Activated naive CD8-positive, alpha-beta T cell (primary cell): ENCODE data around the gene ULBP3.

ENCODE experiments used
- H3K27ac Mint-ChIP-seq: one replicate; pipeline ENCODE4 v1.8.0; 2021; ENCODE audit warnings: mixed read lengths
- H3K27me3 Mint-ChIP-seq: one replicate; pipeline ENCODE4 v1.8.0; 2021; ENCODE audit warnings: mixed read lengths
- H3K36me3 Mint-ChIP-seq: one replicate; pipeline ENCODE4 v1.8.0; 2021; ENCODE audit warnings: mixed read lengths
- H3K4me1 Mint-ChIP-seq: one replicate; pipeline ENCODE4 v1.8.0; 2021; ENCODE audit warnings: low read depth, mixed read lengths
- H3K4me3 Mint-ChIP-seq: one replicate; pipeline ENCODE4 v1.8.0; 2021; ENCODE audit warnings: mild to moderate bottlenecking, mixed read lengths
- H3K9me3 Mint-ChIP-seq: one replicate; pipeline ENCODE4 v1.8.0; 2021; ENCODE audit warnings: low read depth, mixed read lengths

Gene ULBP3

DNA sequence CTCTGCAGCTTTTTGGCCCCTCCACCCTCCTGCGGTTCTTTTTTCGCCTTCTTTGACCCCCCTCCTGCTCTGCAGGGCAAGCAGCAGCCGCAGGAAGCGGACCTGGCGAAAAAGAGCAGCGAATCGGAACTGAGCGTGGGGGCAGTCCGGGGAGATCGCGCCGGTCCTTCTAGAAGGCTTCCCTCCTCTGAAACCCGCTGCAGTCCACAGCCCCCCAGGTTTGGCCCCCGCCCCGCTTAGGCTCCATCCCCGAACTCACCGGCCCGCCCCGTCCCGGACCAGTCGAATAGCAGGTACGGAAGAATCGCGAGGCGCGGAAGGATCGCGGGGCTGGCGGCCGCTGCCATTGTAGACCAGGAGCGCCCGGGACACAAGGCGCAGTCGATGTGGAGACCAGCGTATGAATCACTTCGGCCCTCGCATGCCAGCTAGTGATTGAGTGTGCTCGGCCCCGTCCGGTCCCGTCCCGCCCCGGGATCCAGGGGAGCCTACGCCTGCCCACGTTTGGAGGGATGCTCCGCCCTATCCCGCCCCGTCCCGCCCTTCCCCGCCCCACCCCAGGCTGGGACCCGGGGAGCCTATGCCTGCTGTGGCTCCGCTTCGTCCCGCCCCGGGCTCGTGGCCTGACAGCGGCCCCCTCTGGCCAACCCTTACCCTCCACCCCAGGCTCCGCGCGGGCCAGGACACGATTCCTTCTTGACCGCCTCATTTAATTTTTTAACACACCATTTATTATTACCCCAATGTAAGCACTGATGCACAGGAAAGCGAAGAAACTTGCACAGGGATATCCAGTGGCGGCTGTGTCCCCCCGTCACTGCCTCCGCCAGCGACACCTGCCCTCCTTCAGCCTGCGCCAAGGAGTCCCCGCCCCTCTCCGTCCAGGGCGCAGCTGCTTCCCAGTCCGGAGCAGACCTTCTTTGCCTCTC lies at the start of gene ULBP3:
Gene ULBP3, minus strand, starts transcription at position 402 of the 929 bp plus-strand sequence. Its CDS starts 55 bp downstream, at position 347.
- Mint-ChIP-seq H3K27me3 (peaks cover 4% of the 10 kb centered on the region), H3K27ac (no peak within 1 kb of the TSS), H3K4me3 (peak within 1 kb of the TSS; percentile 86), H3K9me3 (no peaks in the 10 kb centered on the region), H3K4me1 (peaks cover 5% of the 10 kb centered on the region), H3K36me3 (no peaks in the 10 kb centered on the region)

DNA sequence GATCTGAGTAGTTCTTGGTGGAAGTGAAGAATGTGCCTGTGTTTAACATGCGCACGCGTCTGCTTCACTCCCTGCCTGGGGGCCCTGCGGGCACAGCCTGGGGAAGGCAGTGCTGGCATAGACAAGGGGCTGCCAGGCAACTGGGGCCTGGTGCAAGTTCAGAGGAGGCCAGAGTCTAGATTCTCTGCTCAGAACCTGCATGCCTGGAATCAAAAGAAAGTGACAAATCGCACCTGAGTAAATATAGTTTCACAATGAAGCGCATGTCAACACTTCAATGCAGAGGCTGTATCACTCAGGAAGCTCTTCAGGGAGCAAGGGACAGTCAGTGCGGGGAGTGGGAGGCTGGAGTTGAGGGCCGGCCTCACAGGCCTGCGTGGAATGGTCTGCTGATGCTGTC lies 49.7 kb upstream of the ULBP3 start:
- no peaks in the 10 kb centered on the region for H3K9me3 Mint-ChIP-seq
- peaks cover 6% of the 10 kb centered on the region for H3K4me1 Mint-ChIP-seq

DNA sequence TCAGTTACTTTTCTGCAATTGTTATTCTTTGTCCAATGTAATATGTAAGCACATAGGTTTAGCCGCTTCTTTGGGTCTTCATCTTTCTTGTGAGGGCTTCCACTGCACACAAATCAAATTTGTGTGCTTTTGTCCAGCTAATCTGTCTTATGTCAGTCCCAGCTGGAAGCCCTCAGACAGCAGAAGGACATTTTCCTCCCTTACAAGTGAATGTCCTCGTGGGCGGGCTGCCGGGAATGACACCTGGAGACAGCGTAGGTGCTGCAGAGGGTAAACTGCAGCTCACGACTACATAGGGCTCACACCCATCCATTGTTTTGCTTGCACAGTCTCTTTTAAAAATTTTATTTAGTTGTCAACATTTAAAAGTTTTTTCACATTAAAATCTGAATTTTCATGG lies 49.3 kb upstream of the ULBP3 start:
- Mint-ChIP-seq H3K4me3 (no peak overlapping the region), H3K27ac (no peak overlapping the region), H3K4me1 (peaks cover 6% of the 10 kb centered on the region), H3K27me3 (peaks cover 2% of the 10 kb centered on the region), H3K9me3 (no peaks in the 10 kb centered on the region), H3K36me3 (no peaks in the 10 kb centered on the region)

More for the DNA sequence above, 49.7 kb upstream of the ULBP3 start:
- no peak overlapping the region for H3K4me3 Mint-ChIP-seq
- H3K36me3 Mint-ChIP-seq, result no peaks in the 10 kb centered on the region
- H3K27me3 Mint-ChIP-seq, result peaks cover 2% of the 10 kb centered on the region
- no peak overlapping the region for H3K27ac Mint-ChIP-seq

DNA sequence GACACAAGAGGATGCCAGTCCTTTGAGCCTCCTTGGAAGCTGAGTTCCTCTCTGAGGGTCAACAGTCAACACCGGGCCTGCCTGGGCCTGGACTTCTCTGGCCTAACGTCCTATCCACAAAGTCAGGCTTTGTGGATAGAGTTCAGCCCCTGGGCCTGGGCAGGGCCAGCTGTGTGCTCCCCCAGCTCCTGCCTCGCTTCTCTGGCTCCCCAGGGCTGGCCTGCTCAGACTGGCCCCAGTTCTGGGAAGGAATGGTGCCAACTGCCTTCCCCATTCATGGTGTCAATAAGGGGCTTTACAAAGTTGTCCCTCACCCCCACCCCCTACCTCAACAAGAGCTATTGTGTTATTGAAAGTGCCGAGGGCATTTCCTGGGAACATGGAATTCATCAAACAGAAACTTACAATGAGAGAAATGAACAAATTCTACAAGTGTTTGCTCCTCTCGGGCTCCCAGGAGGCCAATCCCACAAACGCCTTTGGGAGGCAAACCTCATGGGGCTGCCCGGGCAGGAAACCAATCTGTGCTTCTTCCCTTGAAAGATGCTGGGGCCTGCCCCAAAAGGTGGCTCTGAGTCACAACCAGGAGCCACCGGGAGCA lies 47.4 kb upstream of the ULBP3 start:
- H3K27ac Mint-ChIP-seq, result no peak overlapping the region
- peaks cover 2% of the 10 kb centered on the region for H3K27me3 Mint-ChIP-seq
- peaks cover 6% of the 10 kb centered on the region for H3K4me1 Mint-ChIP-seq
- no peak overlapping the region for H3K4me3 Mint-ChIP-seq
- no peaks in the 10 kb centered on the region for H3K36me3 Mint-ChIP-seq
- H3K9me3 Mint-ChIP-seq, result no peaks in the 10 kb centered on the region

DNA sequence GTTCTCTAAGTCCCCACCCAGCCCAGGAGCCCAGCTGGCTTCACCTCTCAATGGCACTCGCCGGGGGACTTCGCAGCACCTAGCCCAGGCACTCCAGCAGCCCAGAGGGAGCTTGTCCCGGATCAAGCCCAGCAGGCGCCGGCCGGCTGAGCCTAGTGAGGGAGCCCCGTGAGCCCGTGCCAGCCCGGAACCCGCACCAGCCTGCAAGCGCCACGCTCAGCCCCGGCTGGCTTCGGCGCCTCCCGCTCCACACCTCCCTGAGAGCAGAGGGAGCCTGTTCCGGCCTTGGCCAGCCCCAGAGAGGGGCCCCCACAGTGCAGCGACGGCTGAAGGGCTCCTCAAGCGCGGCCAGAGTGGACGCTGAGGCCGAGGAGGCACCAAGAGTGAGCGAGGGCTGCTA lies 46.8 kb upstream of the ULBP3 start:
- H3K9me3 Mint-ChIP-seq, result no peaks in the 10 kb centered on the region
- peaks cover 6% of the 10 kb centered on the region for H3K4me1 Mint-ChIP-seq
- peaks cover 3% of the 10 kb centered on the region for H3K27me3 Mint-ChIP-seq
- no peak overlapping the region for H3K27ac Mint-ChIP-seq
- no peaks in the 10 kb centered on the region for H3K36me3 Mint-ChIP-seq
- no peak overlapping the region for H3K4me3 Mint-ChIP-seq

DNA sequence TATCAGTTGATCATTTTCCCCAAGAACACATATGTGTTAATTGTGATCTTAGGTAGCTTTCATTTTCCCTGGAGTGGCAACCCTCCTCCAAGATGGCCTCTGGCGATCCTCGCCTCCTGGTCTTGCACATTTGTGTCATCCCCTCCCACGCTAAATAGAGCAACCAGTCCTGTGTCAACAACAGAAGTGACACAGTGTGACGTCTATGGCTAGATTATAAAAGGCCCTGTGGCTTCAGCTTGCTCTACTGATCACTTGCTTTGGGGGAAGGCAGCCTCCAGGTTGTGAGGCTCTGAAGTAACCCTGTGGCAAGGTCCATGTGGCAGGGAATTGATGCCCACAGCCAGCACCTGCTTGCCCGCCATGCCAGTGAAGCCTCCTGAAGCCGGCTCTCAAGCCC lies 43.3 kb upstream of the ULBP3 start:
- H3K36me3 Mint-ChIP-seq, result peaks cover 2% of the 10 kb centered on the region
- no peak overlapping the region for H3K4me3 Mint-ChIP-seq
- H3K9me3 Mint-ChIP-seq, result no peaks in the 10 kb centered on the region

DNA sequence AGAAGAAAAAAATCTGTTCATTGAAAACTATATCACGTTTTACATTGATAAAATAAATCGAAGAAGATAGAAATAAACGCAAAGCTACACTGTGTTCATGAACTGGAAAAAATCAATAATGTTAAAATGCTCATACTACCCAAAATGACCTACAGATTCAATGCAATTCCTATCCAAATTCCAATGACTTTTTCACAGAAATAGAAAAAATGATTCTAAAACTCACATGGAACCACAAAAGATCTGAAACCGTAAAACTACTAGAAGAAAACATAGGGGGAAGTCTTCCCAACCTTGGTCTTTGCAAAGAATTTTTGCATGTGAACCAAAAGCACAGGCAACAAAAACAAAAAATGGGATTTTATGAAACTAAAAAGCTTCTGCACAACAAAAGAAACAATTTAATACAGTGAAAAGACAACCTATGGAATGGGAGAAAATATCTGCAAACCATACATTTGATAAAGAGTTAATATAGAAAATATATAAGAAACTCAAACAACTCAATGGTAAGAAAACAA lies 33.9 kb upstream of the ULBP3 start:
- no peak overlapping the region for H3K27ac Mint-ChIP-seq
- H3K36me3 Mint-ChIP-seq, result peaks cover 2% of the 10 kb centered on the region
- H3K4me3 Mint-ChIP-seq, result no peak overlapping the region

More for the DNA sequence above, 43.3 kb upstream of the ULBP3 start:
- no peaks in the 10 kb centered on the region for H3K4me1 Mint-ChIP-seq
- H3K27me3 Mint-ChIP-seq, result peaks cover 3% of the 10 kb centered on the region
- no peak overlapping the region for H3K27ac Mint-ChIP-seq

DNA sequence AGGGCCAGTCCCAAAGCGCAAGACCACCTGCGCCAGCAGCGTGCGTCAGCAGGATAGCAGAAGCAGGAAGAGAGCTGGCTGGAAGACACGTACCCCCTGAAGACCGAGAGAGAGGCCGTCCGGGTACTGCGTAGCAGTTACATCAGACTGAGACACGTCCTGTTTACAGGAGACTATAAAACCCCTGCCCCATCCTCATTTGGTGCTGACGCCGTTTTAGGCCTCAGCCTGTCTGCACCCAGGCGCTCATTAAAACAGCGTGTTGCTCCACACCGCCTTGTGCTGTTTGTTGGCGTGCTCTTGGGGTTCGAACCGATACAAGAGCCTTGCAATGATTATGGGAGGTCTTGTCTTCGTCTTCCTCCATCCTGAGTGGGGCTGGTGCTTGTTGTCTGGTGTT lies 31.8 kb upstream of the ULBP3 start:
- Mint-ChIP-seq H3K4me1 (no peaks in the 10 kb centered on the region), H3K27ac (no peak overlapping the region), H3K9me3 (no peaks in the 10 kb centered on the region), H3K4me3 (no peak overlapping the region), H3K27me3 (no peaks in the 10 kb centered on the region), H3K36me3 (no peaks in the 10 kb centered on the region)

More for the DNA sequence above, 33.9 kb upstream of the ULBP3 start:
- no peaks in the 10 kb centered on the region for H3K4me1 Mint-ChIP-seq
- no peaks in the 10 kb centered on the region for H3K9me3 Mint-ChIP-seq
- H3K27me3 Mint-ChIP-seq, result no peaks in the 10 kb centered on the region

DNA sequence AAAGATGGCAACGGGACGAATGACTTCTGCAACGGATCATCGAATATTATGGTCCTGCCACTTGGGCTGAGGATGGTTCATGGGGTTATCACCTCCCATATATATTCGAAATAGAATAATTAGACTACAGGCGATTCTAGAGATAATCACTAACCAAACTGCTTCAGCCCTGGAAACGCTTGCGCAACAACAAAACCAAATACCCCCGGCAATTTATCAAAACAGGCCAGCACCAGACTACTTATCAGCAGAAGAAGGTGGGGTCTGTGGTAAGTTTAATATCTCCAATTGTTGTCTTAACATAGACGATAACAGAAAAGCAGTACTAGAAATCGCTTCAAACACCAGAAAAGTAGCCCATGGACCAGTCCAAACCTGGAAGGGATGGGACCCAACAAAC lies 31.0 kb upstream of the ULBP3 start:
- Mint-ChIP-seq H3K27me3 (no peaks in the 10 kb centered on the region), H3K4me1 (no peaks in the 10 kb centered on the region), H3K4me3 (no peak overlapping the region), H3K27ac (no peak overlapping the region), H3K36me3 (no peaks in the 10 kb centered on the region), H3K9me3 (no peaks in the 10 kb centered on the region)

DNA sequence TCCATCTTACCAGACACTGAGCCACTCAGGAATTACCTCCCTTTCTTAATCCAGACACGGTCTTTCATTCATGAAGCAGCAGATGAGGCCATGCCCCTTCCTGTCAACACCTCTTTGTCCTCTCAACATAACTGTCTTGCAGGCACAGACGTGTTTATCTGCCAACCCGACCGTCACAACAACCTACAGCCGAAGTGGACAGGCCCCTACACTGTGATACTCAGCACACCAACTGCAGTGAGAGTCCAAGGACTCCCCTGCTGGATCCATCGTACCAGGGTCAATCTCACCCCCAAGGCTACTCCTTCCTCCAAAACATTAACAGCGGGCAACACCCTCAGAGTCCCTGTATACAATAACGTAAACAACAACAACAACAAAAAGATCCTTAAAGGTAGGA lies 30.6 kb upstream of the ULBP3 start:
- no peaks in the 10 kb centered on the region for H3K27me3 Mint-ChIP-seq
- H3K4me1 Mint-ChIP-seq, result no peaks in the 10 kb centered on the region
- no peak overlapping the region for H3K27ac Mint-ChIP-seq
- no peaks in the 10 kb centered on the region for H3K36me3 Mint-ChIP-seq
- no peaks in the 10 kb centered on the region for H3K9me3 Mint-ChIP-seq
- no peak overlapping the region for H3K4me3 Mint-ChIP-seq

DNA sequence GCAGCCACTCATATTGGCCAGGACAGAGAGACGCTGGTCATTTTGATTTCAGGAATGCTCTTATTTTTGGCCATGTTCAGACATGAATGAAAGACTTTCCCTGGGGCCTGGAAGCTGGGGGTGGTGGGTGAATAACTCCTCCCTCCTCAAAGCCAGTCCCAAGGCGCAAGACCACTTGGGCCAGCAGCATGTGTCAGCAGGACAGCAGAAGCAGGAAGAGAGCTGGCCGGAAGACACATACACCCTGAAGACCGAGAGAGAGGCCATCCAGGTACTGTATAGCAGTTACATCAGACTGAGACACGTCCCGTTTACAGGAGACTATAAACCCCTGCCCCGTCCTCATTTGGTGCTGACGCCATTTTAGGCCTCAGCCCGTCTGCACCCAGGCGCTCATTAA lies 29.2 kb upstream of the ULBP3 start:
- H3K9me3 Mint-ChIP-seq, result no peaks in the 10 kb centered on the region
- no peaks in the 10 kb centered on the region for H3K36me3 Mint-ChIP-seq
- no peak overlapping the region for H3K27ac Mint-ChIP-seq

DNA sequence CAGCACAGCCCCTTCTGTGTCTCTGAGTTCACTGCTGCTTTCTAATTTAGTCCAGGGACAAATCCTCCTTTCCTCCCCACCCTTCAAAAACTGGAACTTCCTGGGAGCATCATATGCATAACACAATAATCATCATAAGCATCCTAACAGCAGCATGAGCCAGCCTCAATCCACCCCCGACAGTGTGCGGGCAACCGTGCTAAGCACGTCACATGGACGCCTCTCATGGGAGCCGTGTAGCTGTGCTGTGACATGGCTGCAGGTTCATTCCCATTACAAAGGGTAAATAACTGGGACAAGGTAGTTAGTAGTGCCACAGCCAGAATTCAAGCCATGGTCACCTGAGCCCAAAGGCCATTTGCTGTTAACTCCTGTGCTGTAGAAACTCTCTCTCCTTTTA lies 24.5 kb upstream of the ULBP3 start:
- Mint-ChIP-seq H3K36me3 (no peaks in the 10 kb centered on the region), H3K9me3 (no peaks in the 10 kb centered on the region), H3K4me1 (no peaks in the 10 kb centered on the region), H3K4me3 (no peak overlapping the region), H3K27me3 (peaks cover 2% of the 10 kb centered on the region), H3K27ac (no peak overlapping the region)

More for the DNA sequence above, 29.2 kb upstream of the ULBP3 start:
- Mint-ChIP-seq H3K4me1 (no peaks in the 10 kb centered on the region), H3K27me3 (peaks cover 2% of the 10 kb centered on the region), H3K4me3 (no peak overlapping the region)

DNA sequence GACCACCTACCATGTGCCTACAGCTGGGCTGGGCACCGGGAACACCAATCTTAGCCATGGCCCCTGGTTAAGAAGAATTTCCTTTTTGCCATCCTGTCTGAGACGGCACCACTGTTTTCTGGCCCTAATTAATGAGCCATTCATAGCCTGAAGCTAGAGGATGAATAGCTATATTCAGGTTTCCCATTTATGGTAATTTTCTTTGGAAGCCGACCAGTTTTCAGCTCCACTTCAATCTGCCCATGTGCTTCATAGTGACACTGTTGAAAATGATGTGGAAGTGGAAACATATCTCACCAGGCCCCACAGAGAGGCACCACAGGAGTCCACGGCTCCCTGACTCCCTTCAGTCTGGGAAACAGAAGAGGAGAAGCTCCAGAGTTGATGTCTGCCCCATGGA lies 22.6 kb upstream of the ULBP3 start:
- no peaks in the 10 kb centered on the region for H3K36me3 Mint-ChIP-seq
- H3K4me1 Mint-ChIP-seq, result no peaks in the 10 kb centered on the region
- no peaks in the 10 kb centered on the region for H3K9me3 Mint-ChIP-seq
- peaks cover 2% of the 10 kb centered on the region for H3K27me3 Mint-ChIP-seq
- H3K4me3 Mint-ChIP-seq, result no peak overlapping the region
- H3K27ac Mint-ChIP-seq, result no peak overlapping the region

DNA sequence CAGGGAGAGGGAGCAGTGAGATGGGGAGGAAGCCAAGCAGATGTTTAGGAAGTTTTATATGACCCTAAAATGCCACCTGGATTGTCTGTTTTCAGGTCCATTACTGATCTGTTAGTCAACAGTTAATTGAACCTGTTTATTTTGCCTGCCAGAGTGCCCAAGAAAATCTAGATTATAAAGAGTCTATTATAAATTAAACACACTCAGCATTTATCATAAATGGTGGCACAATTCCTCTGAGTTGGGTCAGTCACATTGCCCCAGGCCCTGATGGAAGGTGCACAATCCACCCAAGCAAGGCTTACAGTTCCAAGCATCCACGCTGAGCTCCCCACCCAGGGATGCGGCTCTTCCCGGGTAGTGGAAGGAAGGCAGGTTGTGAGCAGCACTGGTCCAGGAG lies 21.4 kb upstream of the ULBP3 start:
- no peaks in the 10 kb centered on the region for H3K4me1 Mint-ChIP-seq
- H3K27ac Mint-ChIP-seq, result no peak overlapping the region
- no peak overlapping the region for H3K4me3 Mint-ChIP-seq

DNA sequence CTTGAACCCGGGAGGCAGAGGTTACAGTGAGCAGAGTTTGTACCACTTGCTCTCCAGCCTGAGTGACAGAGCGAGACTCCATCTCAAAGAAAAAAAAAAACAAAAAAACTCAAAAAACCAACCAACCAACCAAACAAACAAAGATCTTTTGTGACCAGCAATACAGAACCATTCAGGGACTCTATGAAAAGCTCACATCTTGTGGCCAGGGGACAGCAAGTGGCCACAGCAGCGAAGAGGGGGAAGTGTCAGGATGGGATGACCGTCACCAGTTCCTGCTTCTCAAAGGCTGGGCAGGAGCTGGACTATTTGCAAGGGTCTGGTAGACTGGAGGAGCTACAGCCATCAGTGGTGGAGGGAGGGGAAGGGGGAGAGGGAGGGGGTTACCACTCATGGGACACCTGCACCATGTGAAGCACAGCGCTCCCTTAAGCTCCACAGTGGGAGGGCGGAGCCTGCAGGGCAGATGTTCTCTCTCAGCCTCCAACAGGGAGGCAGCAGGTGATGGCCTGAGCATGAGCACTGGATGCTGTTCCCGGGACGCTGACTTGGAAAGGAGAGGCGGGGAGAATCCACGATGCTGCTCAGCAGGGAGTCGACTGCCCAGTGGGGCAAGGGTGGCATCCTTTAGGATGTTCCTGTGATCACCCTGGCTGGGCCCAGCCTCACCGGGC lies 19.7 kb upstream of the ULBP3 start:
- H3K4me1 Mint-ChIP-seq, result no peaks in the 10 kb centered on the region
- H3K27me3 Mint-ChIP-seq, result peaks cover 10% of the 10 kb centered on the region
- no peaks in the 10 kb centered on the region for H3K9me3 Mint-ChIP-seq
- no peak overlapping the region for H3K4me3 Mint-ChIP-seq
- H3K27ac Mint-ChIP-seq, result no peak overlapping the region
- H3K36me3 Mint-ChIP-seq, result no peaks in the 10 kb centered on the region

More for the DNA sequence above, 21.4 kb upstream of the ULBP3 start:
- H3K27me3 Mint-ChIP-seq, result peaks cover 5% of the 10 kb centered on the region
- H3K36me3 Mint-ChIP-seq, result no peaks in the 10 kb centered on the region
- H3K9me3 Mint-ChIP-seq, result no peaks in the 10 kb centered on the region
